Inferior parietal cortex (tissue), 1 donor: Measurements from ENCODE around the gene SRCIN1.

Experiments
- DNase-seq: peaks from one replicate; pipeline ENCODE4 v3.0.0-alpha.2; 2016; ENCODE audit errors: extremely low spot score

The SRCIN1 gene

DNA sequence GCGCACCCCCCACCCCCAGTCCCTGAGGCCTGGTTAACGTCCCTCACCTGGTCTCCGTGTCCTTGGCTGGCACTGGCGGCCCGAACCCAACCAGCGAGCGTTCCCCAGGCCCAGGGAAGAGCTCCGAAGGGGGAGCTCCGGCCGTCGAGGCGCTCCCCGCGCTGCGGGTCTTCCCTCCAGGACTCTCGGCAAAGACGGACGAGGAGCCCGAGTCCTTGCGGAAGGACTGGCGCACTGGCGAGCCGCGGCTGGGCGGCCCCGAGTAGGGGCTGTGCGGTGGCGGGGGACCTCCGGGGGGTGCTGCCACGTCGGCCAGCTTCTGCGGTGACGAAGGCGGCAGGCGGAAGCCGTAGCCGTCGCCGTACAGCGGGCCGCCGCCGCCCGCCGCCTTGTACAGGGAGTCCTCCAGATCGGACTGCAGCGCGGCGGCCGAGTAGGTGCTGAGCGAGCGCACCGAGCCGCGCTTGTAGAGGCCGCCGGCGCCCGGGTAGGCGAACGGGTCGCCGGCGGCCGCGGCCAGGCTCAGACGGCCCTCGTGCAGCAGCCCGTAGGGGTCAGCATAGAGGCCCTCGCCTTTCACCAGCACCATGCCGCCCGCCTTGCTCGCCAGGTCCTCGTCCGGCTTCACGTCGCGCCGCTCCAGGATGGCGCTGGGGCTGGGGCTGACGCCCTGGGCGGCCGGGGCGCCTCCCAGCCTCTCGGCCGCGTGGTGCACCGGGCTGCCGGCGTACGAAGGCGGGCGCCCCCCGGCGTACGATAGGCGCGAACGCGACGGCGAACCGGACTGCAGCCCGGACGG lies 44.1 kb downstream of the SRCIN1 start:
- no peak for DNase-seq

- no peak for DNase-seq
These were observed 45.0 kb downstream of the SRCIN1 start for GRCh38 chr17:38560503-38561318.

DNA sequence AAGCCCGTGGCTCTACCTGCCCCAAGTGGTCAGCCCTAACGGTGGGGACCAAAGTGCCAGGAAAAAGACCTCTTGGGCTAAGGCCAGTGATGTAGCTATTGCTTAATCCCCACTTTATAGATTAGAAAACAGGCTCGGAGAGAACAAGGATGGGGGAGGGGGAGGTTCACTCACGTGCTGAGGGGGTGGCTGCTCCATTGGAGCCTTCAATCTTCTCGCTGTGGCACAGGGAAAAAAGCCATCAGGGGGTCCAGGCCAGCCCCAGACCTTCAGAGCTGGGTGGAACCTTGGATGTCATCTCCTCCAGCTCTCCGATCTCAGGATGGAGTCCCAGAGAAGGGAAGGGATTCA lies 45.9 kb downstream of the SRCIN1 start:
- no peak for DNase-seq

- DNase-seq: no peak
These were observed 46.5 kb downstream of the SRCIN1 start for GRCh38 chr17:38559051-38559879.

DNA sequence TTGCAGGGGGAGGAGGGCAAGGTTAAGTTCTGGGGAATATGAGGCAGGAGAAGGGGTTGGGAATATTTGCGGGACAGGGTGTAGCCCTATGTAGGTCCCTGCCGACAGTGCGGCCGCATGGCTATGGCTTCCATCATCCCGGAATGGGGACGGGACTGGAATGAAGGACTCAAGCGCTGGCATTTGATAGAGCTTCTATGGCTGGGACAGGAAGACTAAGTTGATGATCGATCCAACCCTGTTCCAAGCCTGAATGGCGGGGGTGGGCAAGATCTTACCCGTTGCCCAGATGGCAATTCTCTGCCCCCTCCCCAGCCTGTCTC lies 47.1 kb downstream of the SRCIN1 start:
- DNase-seq: no peak

DNA sequence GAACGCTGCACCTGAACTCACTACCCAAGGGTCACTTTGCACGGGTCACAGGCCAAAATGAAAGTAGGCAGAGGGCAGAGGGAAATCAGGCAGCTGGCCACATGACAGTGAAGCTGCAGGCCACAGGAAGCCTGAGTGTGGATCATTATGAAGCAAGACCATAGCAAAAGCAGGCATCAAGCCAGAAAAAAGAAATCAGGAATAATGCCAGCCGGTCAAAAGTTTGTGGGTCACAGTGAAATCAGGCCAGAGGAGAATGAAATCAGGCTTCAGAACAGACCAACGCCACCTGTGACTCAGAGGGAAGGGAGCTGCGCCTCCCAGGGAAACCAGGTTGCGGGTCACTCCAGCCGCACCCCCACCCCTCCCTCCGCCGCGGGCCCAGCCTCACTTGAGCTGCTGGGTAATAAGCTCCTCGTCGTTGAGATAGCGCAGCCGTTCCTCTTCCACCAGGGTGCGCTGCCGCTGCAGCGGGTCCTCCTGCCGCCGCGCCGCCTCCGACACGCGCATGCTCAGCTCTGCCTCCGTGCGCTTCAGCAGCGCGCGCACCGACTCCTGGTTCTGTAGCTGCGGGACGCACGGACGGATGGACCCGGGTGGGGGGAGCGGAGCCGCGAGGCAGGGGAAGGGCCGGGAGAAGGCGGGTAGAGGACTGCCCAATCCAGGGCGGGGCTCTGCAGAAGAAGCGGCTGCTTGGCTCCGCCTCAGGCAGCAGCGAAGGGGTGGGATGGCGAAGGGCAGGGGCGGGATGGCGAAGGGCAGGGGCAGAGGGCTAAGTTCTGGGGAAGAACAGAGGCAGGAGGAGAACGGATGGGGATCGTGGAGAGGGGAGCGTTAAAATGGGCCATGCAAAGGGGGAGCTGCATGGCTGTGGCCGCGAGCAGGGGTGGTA lies 47.7 kb downstream of the SRCIN1 start:
- peak; percentile 96 for DNase-seq

- no peak for DNase-seq
These were observed 48.4 kb downstream of the SRCIN1 start for GRCh38 chr17:38557396-38557795.

DNA sequence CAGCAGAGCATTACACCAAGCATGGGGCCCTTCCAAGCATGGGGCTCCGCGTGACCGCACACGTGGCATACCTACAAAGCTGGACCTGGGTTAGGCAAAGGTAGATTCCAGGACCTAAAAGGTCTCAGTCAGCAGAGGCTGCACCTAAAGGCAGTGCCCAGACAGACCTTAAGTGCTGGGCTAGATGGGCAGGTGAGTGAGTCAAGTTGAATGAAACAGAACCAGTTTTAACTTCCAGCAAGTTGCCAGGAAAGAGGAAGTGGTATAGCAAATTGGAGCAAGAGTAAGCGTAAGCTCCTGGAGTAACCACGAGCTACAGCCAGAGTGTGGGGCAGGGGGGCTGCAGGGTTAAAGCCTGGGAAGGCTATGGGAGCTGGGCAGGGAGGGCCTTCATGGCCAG lies 49.5 kb downstream of the SRCIN1 start:
- DNase-seq: no peak

DNA sequence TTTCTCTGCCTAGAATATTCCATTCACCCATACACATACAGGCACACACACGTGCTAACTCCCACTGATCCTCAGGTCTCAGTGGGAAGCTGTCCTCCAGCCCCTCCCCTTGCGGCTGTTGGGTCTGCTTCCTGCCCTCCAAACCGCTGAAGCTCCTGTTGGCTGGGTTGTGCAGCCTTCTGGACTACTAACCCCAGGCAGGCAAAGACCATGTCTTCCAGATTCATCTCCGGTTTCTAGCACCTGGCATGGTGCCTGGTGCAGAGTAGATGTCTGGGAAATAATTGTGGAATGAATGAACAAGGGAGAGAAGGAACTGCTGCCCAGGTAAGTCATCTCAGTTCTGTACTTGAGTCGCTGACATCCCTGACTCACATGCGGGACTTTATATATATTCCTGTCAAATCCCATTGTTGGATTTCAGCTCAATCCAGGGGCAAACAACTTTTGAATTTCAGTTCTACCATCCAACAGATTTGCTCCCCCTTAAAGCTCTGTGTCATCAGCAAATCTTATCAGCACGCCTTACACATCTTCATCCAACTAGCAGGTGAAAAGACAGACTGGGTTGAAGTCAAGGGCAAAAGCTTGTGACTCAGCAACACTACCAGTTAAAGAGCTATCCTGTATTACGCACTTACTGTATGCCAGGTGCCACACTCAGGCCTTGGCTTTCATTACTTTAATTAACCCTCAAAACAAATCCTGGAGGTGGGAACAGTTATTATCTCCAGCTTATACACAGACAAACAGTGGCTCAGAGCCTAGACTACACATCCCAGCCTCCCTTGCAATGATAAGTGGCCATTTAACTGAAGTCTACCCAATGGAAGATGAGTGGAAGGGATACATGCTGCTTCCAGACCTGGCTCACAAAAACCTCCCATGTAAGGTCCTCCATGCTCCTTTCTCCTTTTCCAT lies 51.1 kb downstream of the SRCIN1 start:
- DNase-seq: no peak

GRCh38 chr17:38552343-38552742 lies 53.4 kb downstream of the SRCIN1 start:
- no peak for DNase-seq

GRCh38 chr17:38551121-38551520 lies 54.6 kb downstream of the SRCIN1 start:
- DNase-seq: no peak

DNA sequence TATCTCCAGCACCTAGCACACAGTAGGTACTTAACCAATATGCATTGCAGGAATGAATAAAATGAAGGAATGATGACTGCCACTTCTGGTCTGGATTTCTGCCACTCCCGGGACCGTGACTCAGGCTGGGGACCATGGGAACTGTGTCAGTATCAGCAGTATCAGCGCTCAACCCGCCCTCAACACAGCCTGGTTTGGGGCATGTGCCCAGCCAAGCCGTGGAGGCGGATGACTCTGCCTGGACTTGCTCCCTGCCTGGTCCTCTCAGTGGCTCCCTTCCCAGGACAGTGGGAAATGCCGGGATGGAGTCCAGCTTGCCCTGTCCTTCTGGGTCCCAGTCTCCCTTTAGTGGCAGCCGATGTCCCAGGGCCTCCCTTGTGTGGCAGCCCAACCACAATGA lies 55.1 kb downstream of the SRCIN1 start:
- DNase-seq: no peak

GRCh38 chr17:38549285-38549684 lies 56.5 kb downstream of the SRCIN1 start:
- DNase-seq: no peak

GRCh38 chr17:38547444-38547843 lies 58.3 kb downstream of the SRCIN1 start:
- no peak for DNase-seq

- no peak for DNase-seq
These were observed 59.4 kb downstream of the SRCIN1 start for GRCh38 chr17:38546396-38546795.

DNA sequence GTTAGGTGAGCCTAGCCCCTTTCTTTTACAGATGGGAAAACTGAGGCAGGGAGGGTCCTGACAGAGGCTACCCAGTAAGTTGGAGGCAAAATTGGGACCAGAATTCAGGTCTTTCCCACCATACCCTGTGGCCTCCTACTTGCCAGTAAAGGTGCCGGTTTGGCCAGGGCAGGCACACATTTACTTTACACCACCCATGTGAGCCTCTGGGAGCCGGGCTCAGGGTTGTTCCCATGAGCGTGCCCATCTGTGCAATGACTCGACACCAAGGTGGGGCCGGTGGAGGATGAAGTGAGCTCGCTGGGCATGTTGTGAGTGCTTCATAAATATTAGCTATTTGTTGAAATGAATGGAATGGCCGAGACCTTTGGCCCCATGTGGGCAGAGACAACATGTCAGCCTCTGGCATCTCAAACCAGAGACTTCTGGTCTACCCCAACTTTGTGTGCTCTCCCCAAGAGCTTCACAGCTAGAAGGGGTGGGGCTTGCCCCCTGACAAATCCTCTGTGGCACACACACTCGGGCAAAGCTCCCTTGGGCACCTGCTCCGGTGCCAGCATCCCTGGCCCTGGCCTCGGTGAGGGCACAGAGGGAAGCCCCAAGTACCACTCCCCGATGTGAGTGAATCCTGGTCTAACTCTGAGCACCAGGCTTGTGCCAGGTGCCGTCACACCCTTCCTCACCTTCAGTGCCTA lies 60.1 kb downstream of the SRCIN1 start:
- DNase-seq: no peak

- DNase-seq: no peak
These were observed 60.9 kb downstream of the SRCIN1 start for GRCh38 chr17:38544839-38545209.

DNA sequence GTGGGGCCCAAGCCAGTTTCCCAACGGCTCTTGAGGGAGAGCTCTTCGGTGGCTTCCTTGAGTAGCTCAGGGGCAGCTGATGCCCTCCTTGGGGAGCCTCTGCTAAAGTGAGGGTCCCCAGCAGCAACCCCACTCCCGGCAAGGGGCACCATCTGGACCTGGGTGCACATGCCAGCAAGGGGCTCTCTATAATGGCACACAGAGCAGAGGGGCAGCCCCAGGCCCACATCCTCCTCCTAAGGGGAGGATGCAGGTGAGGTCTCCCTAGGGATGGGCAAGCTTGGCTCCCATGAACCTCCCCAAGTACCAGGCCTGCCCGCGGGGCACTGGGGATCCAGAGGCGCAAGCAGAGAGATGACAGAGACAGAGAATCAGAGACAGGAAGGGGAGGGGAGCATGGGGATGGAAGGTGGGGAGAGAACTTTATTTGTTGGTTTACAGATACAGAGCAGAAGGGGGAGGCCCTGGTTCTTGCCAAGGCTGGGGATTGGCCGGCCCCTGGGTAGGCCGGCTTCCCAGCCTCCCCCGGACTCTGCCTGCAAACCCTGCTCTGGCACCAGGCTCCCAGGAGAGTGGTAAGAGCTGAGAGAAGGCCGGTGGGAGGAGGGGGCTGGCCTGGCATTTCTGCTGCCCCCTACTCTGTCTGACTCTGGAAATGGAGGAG lies 61.4 kb downstream of the SRCIN1 start:
- DNase-seq: no peak
